Right lobe of liver (tissue), 6 donors: ENCODE measurements around the gene ZBTB47. TPM values are rescaled to one million over a fixed set of nuclear protein-coding genes. Genes with fewer than 3 reads are reported as not detected.
A peak's percentile ranks its signal among the peaks of the same experiment; 100 is the strongest.

Source experiments
- ATAC-seq, 4 donors: fragments of 200-7000 bp; cut with Tn5 transposase; one replicate each; pipeline ENCODE4 v1.9.1; 2020; ENCODE audit warnings: mild to moderate bottlenecking in 4 of 4, moderate library complexity in 4 of 4
- DNase-seq, 3 donors: peaks; one replicate each; pipeline ENCODE4 v3.0.0-alpha.2; 2020
- H3K27ac ChIP-seq, 3 donors: fragments of 200-600 bp; one replicate each; pipeline ENCODE4 v1.8.0; 2022
- H3K27me3 ChIP-seq, 2 donors: fragments of 200-600 bp; one replicate each; pipeline ENCODE4 v1.8.0; 2022
- H3K36me3 ChIP-seq, 4 donors: fragments of 200-600 bp; sonication (generic) in 1 of 4; one replicate each; pipeline versions ENCODE4 v1.5.1 to v1.8.0; 2017 to 2022; ENCODE audit warnings: control low read depth in 1 of 4
- H3K4me1 ChIP-seq, 4 donors: fragments of 200-600 bp; sonication (generic) in 1 of 4; one replicate each; pipeline versions ENCODE4 v1.5.1 to v1.8.0; 2017 to 2022; ENCODE audit warnings: control low read depth in 1 of 4
- H3K4me3 ChIP-seq, 3 donors: fragments of 200-600 bp; one replicate each; pipeline ENCODE4 v1.8.0; 2022
- H3K9me3 ChIP-seq, 4 donors: fragments of 200-600 bp; sonication (generic) in 1 of 4; one replicate each; pipeline versions ENCODE4 v1.5.1 to v1.8.0; 2017 to 2022; ENCODE audit warnings: control low read depth in 1 of 4
- POLR2A ChIP-seq: fragments of 450-650 bp; IDR thresholded peaks from one replicate; pipeline ENCODE4 v1.6.1; 2017; ENCODE audit warnings: antibody characterized with exemption, mild to moderate bottlenecking
- WGBS: methylation state at CpG from one replicate; pipeline ENCODE4 v1.1.6; 2018; ENCODE audit warnings: low coverage, low lambda C conversion rate; ENCODE audit not compliant: insufficient coverage; ENCODE audit errors: missing lambda C conversion rate; 5-methylcytosine and 5-hydroxymethylcytosine counted together
- intact Hi-C, 2 donors: fragments of 100-400 bp; cut with DNase I; formaldehyde crosslinking; loops; one replicate each; pipeline versions ENCODE4 v1.11.2 to v1.14.1; 2022
- total RNA-seq, 6 experiments: library from RNA; depleted of rRNA in 2 of 6; stranded (reverse); fragments of >200 nt in 2 of 6; fragmentation: NEBNext Ultra II Directional in 3 of 6; extraction: Animal tissue kit (Norgen Biotek cat#: 25700) in 3 of 6; gene quantifications; one replicate each; pipeline versions ENCODE4 v1.1.0 to v1.2.4, GENCODE V29; 2016 to 2023
- TF ChIP-seq, protein P1 (sequence below), 4 donors: fragments of 200-600 bp in 3 of 4; fragments of 450-650 bp in 1 of 4; IDR thresholded peaks; one replicate each; pipeline versions ENCODE4 v1.5.1 to v1.8.0; 2016 to 2022; ENCODE audit warnings: antibody characterized with exemption in 4 of 4, mild to moderate bottlenecking in 2 of 4
- donor health status: DM: no; HTN: yes; CAD: no.
- donor health status: DM: no; HTN: no; CAD: no.
- donor health status: DM: no; HTN: no; CAD: no.
- donor health status: DM: no; HTN: yes; CAD: no.
- donor health status: DM: no; HTN: yes; CAD: no.

The ZBTB47 gene
- total RNA-seq, 6 experiments from 2014 or later: 2.2 to 8.9 (median 4.9) TPM

DNA sequence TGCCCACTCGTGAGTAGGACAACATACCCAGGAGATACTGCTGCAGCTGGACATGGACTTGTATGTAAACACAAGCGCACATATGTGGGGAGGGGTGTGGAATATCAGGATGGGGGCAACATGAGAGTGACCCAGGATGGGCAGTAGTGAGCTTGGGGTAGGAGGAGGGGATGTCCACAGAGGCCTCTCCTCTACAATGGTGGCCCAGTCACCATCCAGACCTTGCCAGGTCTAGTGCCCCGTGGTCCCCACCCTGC is 266 bp upstream of the ZBTB47 start:
- H3K27ac ChIP-seq: peak overlapping the region in 2 of 3 donors; percentile 39 to 74
- intact Hi-C loops: no loop called here
- peaks cover 0 to 10% (median 0%) of the 10 kb centered on the region in 4 donors for H3K36me3 ChIP-seq
- peak overlapping the region; percentile 57 to 64 (median 60) for H3K4me3 ChIP-seq
- ATAC-seq: no peak
- DNase-seq: no peak
- peaks cover 0 to 14% (median 3%) of the 10 kb centered on the region in 4 donors for H3K4me1 ChIP-seq
- H3K9me3 ChIP-seq: no peaks in the 10 kb centered on the region
- TF ChIP-seq, protein P1, sequence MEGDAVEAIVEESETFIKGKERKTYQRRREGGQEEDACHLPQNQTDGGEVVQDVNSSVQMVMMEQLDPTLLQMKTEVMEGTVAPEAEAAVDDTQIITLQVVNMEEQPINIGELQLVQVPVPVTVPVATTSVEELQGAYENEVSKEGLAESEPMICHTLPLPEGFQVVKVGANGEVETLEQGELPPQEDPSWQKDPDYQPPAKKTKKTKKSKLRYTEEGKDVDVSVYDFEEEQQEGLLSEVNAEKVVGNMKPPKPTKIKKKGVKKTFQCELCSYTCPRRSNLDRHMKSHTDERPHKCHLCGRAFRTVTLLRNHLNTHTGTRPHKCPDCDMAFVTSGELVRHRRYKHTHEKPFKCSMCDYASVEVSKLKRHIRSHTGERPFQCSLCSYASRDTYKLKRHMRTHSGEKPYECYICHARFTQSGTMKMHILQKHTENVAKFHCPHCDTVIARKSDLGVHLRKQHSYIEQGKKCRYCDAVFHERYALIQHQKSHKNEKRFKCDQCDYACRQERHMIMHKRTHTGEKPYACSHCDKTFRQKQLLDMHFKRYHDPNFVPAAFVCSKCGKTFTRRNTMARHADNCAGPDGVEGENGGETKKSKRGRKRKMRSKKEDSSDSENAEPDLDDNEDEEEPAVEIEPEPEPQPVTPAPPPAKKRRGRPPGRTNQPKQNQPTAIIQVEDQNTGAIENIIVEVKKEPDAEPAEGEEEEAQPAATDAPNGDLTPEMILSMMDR (IDR thresholded peaks at IDR 0.05): no peak
- TF ChIP-seq POLR2A: no peak
- no peaks in the 10 kb centered on the region for H3K27me3 ChIP-seq
- WGBS: 50% methylated on average over 2 of the region's 3 CpGs

DNA sequence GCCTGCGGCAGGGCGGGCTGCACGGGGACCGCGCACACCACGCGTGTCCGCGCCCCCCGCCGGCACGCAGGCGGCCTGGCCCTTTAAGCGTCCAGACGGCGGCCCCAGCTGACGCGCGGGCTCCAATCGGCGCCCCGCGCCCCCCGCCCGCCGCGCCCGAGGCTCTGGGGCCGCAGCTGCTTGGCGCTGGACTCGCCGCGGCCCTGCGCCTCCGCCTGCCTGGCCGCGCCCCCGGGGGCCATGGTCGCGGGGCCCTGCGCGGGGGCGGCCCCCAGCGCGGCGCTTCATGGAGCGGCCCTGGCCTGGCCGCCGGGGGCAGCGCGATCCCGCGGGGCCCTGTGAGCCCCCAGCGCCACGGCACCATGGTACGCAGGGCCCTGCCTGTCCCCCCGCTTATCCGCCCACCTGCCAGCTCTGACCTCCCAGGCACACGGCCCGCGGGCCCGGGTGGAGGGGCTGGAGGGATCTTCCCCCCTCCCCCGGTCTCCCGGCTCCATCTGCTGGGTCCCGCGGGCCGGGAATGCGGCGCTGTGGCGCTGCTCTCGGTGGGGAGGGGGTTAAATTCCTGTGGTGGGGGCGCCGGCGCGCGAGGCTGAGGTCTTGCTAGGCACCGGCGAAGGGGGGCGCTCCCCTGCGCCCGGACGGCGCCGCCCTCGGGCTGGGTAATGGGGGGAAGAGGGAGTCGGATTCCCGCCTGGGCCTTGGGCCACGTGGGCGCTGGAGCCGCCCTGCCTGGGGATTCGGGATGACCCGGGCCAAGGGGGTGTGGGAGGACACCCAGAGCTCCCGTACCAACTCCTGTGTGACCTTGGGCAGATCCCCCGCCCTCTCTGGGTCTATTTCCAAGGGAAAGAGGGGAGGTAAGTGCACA is 1.1 kb downstream of the ZBTB47 start:
- H3K27me3 ChIP-seq: no peaks in the 10 kb centered on the region
- WGBS: 0% methylated on average over 2 of the region's 94 CpGs
- DNase-seq (peak in 1 of 3 donors; percentile 62), ATAC-seq (peak; percentile 47 to 66 (median 50))
- TF ChIP-seq POLR2A: no peak
- intact Hi-C loops: no loop called here
- H3K27ac ChIP-seq: peak overlapping the region; percentile 33 to 74 (median 51)
- H3K36me3 ChIP-seq: no peaks in the 10 kb centered on the region
- H3K4me1 ChIP-seq: peaks cover 0 to 14% (median 3%) of the 10 kb centered on the region in 4 donors
- H3K9me3 ChIP-seq: no peaks in the 10 kb centered on the region
- H3K4me3 ChIP-seq: peak overlapping the region; percentile 60 to 64 (median 60)

DNA sequence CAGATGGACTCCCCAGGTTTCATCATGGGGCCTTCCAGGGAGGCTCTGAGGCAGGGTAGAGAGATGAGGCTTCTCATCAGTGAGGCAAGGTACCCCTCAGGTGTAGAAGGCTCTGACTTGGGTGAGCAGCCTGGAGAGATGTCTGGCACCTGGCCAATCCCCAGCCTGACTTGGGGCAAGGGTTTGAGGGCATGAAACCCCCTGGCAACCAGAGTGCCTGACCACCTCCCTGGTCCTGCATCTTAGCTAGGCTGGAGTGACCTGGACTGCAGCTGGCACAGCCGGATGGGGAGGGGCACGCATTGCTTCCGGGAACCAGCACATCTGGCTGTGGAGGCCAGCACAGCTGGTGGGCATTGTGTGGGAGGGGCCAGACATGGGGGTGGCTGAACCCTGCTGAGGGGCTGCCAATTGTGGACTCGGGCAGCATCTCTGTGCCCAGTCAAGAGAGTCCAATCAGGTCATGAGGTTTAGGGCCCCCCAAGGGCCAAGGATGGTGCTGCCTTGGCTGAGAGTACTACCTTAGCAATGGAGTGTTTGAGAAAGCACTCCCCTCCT is 1.9 kb downstream of the ZBTB47 start:
- no peak for DNase-seq
- no peaks in the 10 kb centered on the region for H3K36me3 ChIP-seq
- TF ChIP-seq, protein P1 (IDR thresholded peaks at IDR 0.05): no peak
- TF ChIP-seq POLR2A: no peak
- H3K4me1 ChIP-seq: peaks cover 0 to 14% (median 3%) of the 10 kb centered on the region in 4 donors
- no peak for ATAC-seq
- no peak overlapping the region for H3K27ac ChIP-seq
- intact Hi-C loops: no loop called here
- WGBS: no CpG with 5 or more reads among the region's 4 CpGs
- H3K9me3 ChIP-seq: no peaks in the 10 kb centered on the region
- no peaks in the 10 kb centered on the region for H3K27me3 ChIP-seq
- H3K4me3 ChIP-seq: peak overlapping the region in 1 of 3 donors; percentile 60

DNA sequence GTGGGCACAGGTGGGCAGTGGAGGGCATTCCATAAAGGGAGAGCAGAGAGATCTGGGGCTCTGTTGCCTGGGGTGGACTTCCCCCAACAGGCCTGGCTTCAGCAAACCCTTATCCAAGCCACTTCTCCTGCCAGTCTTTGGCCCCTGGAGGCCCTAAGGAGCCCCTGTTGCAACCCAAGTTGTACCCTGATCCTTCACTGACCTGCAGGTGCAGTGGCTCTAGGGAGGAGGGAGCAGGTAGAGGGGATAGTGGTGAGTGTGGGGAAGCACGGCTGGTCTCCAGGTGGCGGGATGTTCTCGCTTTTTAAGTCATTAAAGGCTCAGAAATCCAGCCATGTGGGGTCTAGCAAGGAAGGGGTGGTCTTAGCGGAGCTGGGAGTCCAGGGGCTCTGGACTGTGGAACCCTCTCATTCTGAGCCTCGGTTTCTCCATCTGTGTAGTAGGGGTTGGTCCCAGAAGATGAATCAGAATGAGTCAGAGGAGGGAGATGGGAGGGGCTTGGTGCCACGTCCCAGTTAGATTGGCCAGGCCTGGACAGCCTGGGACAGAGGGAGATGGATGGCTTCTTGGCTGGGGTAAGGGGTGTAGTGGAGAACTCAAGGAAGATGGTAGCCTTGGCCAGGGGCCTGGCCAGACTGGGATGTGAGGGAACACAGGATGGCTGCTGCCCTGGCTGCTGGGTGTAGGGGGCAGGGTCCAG is 2.6 kb downstream of the ZBTB47 start:
- Histone ChIP-seq H3K36me3 (no peaks in the 10 kb centered on the region), H3K4me1 (peaks cover 0 to 14% (median 3%) of the 10 kb centered on the region in 4 donors), H3K27ac (no peak overlapping the region), H3K27me3 (no peaks in the 10 kb centered on the region), H3K9me3 (no peaks in the 10 kb centered on the region), H3K4me3 (no peak overlapping the region)
- intact Hi-C loops: no loop called here
- WGBS: 75% methylated on average over 2 of the region's 6 CpGs
- DNase-seq (no peak), ATAC-seq (no peak)
- TF ChIP-seq, protein P1 (IDR thresholded peaks at IDR 0.05): no peak
- TF ChIP-seq POLR2A: no peak
